Adipocyte (in vitro differentiated cells): ENCODE measurements around the gene KIDINS220.
"Not testable (repeated sequence)": the region's sequence is repeated elsewhere in the genome, so short reads cannot be mapped to it uniquely, and the experiment has no call there.

Source experiments
- DNase-seq: peaks from one replicate; pipeline ENCODE4 v3.0.0-alpha.2; 2015; ENCODE audit warnings: low read depth
- H3K27me3 ChIP-seq: replicated peaks from 2 replicates; pipeline ENCODE4 v1.7.0; 2013; ENCODE audit warnings: mild to moderate bottlenecking, low read length, moderate library complexity; ENCODE audit not compliant: control insufficient read depth, insufficient read depth
- H3K36me3 ChIP-seq: 2 replicates; pipeline ENCODE4 v1.7.0; 2013; ENCODE audit warnings: low read length, mild to moderate bottlenecking, moderate library complexity; ENCODE audit not compliant: control insufficient read depth, insufficient read depth, severe bottlenecking
- H3K4me1 ChIP-seq: 2 replicates; pipeline ENCODE4 v1.7.0; 2013; ENCODE audit warnings: mild to moderate bottlenecking, low read length, moderate library complexity; ENCODE audit not compliant: control insufficient read depth, insufficient read depth
- H3K4me3 ChIP-seq: 2 replicates; pipeline ENCODE4 v1.7.0; 2013; ENCODE audit warnings: mild to moderate bottlenecking, low read length, moderate library complexity
- H3K9ac ChIP-seq: 2 replicates; pipeline ENCODE4 v1.7.0; 2013; ENCODE audit warnings: mild to moderate bottlenecking, low read length, moderate library complexity
- H3K9me3 ChIP-seq: 2 replicates; pipeline ENCODE4 v1.7.0; 2013; ENCODE audit warnings: mild to moderate bottlenecking, low read length, moderate library complexity; ENCODE audit not compliant: control insufficient read depth

KIDINS220 gene

GRCh38 chr2:8743261-8743660 is 94.2 kb downstream of the KIDINS220 start:
- Histone ChIP-seq H3K36me3 (peaks cover 32% of the 10 kb centered on the region), H3K9me3 (no peaks in the 10 kb centered on the region), H3K4me1 (no peaks in the 10 kb centered on the region), H3K9ac (no peak overlapping the region), H3K4me3 (no peak overlapping the region), H3K27me3 (no peaks in the 10 kb centered on the region)
- DNase-seq = no peak

GRCh38 chr2:8740136-8740535 is 97.3 kb downstream of the KIDINS220 start:
- Histone ChIP-seq H3K36me3 (peaks cover 35% of the 10 kb centered on the region), H3K9me3 (no peaks in the 10 kb centered on the region), H3K27me3 (no peaks in the 10 kb centered on the region), H3K4me1 (peaks cover 4% of the 10 kb centered on the region), H3K9ac (no peak overlapping the region), H3K4me3 (no peak overlapping the region)
- DNase-seq = no peak

GRCh38 chr2:8737571-8738175 is 99.7 kb downstream of the KIDINS220 start:
- Histone ChIP-seq H3K4me3 (no peak overlapping the region), H3K4me1 (peaks cover 4% of the 10 kb centered on the region), H3K9ac (no peak overlapping the region), H3K9me3 (no peaks in the 10 kb centered on the region), H3K36me3 (peaks cover 46% of the 10 kb centered on the region), H3K27me3 (no peaks in the 10 kb centered on the region)
- DNase-seq = peak; percentile 14

GRCh38 chr2:8732601-8733000 is 104.8 kb downstream of the KIDINS220 start:
- H3K4me3 ChIP-seq = no peak overlapping the region
- no peaks in the 10 kb centered on the region for H3K27me3 ChIP-seq
- H3K36me3 ChIP-seq = peaks cover 81% of the 10 kb centered on the region
- peaks cover under 1% of the 10 kb centered on the region for H3K4me1 ChIP-seq
- no peak for DNase-seq
- H3K9me3 ChIP-seq = no peaks in the 10 kb centered on the region
- H3K9ac ChIP-seq = no peak overlapping the region

GRCh38 chr2:8729939-8730338 is 107.5 kb downstream of the KIDINS220 start:
- DNase-seq = no peak
- Histone ChIP-seq H3K9ac (no peak overlapping the region), H3K4me3 (no peak overlapping the region), H3K36me3 (peaks cover 71% of the 10 kb centered on the region), H3K4me1 (no peaks in the 10 kb centered on the region), H3K27me3 (no peaks in the 10 kb centered on the region), H3K9me3 (no peaks in the 10 kb centered on the region)

- not testable (repeated sequence) for DNase-seq, H3K4me1 ChIP-seq, H3K9me3 ChIP-seq, H3K4me3 ChIP-seq, H3K9ac ChIP-seq, H3K27me3 ChIP-seq
- peaks cover 64% of the 10 kb centered on the region for H3K36me3 ChIP-seq
These were observed 108.3 kb downstream of the KIDINS220 start for GRCh38 chr2:8729101-8729500.

- no peaks in the 10 kb centered on the region for H3K4me1 ChIP-seq
- peaks cover 58% of the 10 kb centered on the region for H3K36me3 ChIP-seq
- no peaks in the 10 kb centered on the region for H3K27me3 ChIP-seq
- H3K9me3 ChIP-seq = no peaks in the 10 kb centered on the region
- H3K9ac ChIP-seq = no peak overlapping the region
- no peak for DNase-seq
- no peak overlapping the region for H3K4me3 ChIP-seq
These were observed 109.0 kb downstream of the KIDINS220 start for GRCh38 chr2:8728305-8729015.

- Histone ChIP-seq H3K4me1 (no peaks in the 10 kb centered on the region), H3K36me3 (peaks cover 32% of the 10 kb centered on the region), H3K4me3 (no peak overlapping the region), H3K9me3 (no peaks in the 10 kb centered on the region), H3K9ac (no peak overlapping the region), H3K27me3 (no peaks in the 10 kb centered on the region)
- no peak for DNase-seq
These were observed 111.6 kb downstream of the KIDINS220 start for GRCh38 chr2:8725838-8726237.

- no peaks in the 10 kb centered on the region for H3K9me3 ChIP-seq
- no peak overlapping the region for H3K4me3 ChIP-seq
- no peak for DNase-seq
- peaks cover 9% of the 10 kb centered on the region for H3K36me3 ChIP-seq
- peaks cover 11% of the 10 kb centered on the region for H3K4me1 ChIP-seq
- H3K9ac ChIP-seq = no peak overlapping the region
- H3K27me3 ChIP-seq = no peaks in the 10 kb centered on the region
These were observed 114.4 kb downstream of the KIDINS220 start for GRCh38 chr2:8722986-8723385.

- H3K4me3 ChIP-seq = no peak overlapping the region
- H3K4me1 ChIP-seq = peaks cover 11% of the 10 kb centered on the region
- no peak for DNase-seq
- H3K9me3 ChIP-seq = no peaks in the 10 kb centered on the region
- peaks cover 4% of the 10 kb centered on the region for H3K36me3 ChIP-seq
- H3K9ac ChIP-seq = no peak overlapping the region
- H3K27me3 ChIP-seq = no peaks in the 10 kb centered on the region
These were observed 116.0 kb downstream of the KIDINS220 start for GRCh38 chr2:8721410-8721809.

- Histone ChIP-seq H3K4me1 (peaks cover 11% of the 10 kb centered on the region), H3K4me3 (no peak overlapping the region), H3K36me3 (no peaks in the 10 kb centered on the region), H3K9me3 (no peaks in the 10 kb centered on the region), H3K27me3 (no peaks in the 10 kb centered on the region), H3K9ac (no peak overlapping the region)
- DNase-seq = no peak
These were observed 116.7 kb downstream of the KIDINS220 start for GRCh38 chr2:8720741-8721140.
